Panc1 (cell line): ENCODE measurements around the gene JAK2. TPM values are rescaled to one million over a fixed set of nuclear protein-coding genes. Genes with fewer than 3 reads are reported as not detected.

Source experiments
- ATAC-seq: fragments of 200-7000 bp; cut with Tn5 transposase; 2 replicates; pipeline ENCODE4 v1.9.1; 2020; ENCODE audit warnings: mild to moderate bottlenecking, moderate library complexity
- BruUV-seq: library from RNA; stranded (reverse); fragments of 400-500 nt; replicated peaks from 2 replicates; lab custom pipeline; 2021; lab: Mats Ljungman, UMichigan
- CTCF ChIA-PET: fragments of 300-600 bp; sonication (Branson Sonifier 250); formaldehyde crosslinking; loops from one replicate; lab custom pipeline; 2022; ENCODE audit warnings: antibody characterized with exemption; lab: Charles Lee
- POLR2A ChIA-PET: fragments of 300-600 bp; sonication (Branson Sonifier 250); formaldehyde crosslinking; loops from one replicate; lab custom pipeline; 2022; ENCODE audit warnings: antibody characterized with exemption; lab: Charles Lee
- DNase-seq: peaks from one replicate; pipeline ENCODE4 v3.0.0-alpha.2; 2010; ENCODE audit warnings: low read depth, low spot score
- H3K27ac ChIP-seq: 2 replicates; pipeline ENCODE4 v1.5.1; 2011; ENCODE audit warnings: mild to moderate bottlenecking, low read length, inconsistent platforms
- H3K27me3 ChIP-seq: fragments of 200-500 bp; sonication (Bioruptor generic); 2 replicates; pipeline ENCODE4 v1.6.0; 2014; ENCODE audit warnings: low read length, inconsistent platforms; ENCODE audit not compliant: control insufficient read depth, insufficient read depth
- H3K36me3 ChIP-seq: fragments of 200-500 bp; sonication (Bioruptor generic); 2 replicates; pipeline ENCODE4 v1.5.1; 2014; ENCODE audit warnings: inconsistent platforms, mild to moderate bottlenecking, low read length, moderate library complexity; ENCODE audit not compliant: control insufficient read depth, insufficient read depth
- H3K4me1 ChIP-seq: 2 replicates; pipeline ENCODE4 v1.5.1; 2011; ENCODE audit warnings: inconsistent platforms, mild to moderate bottlenecking, low read length, moderate library complexity; ENCODE audit not compliant: control insufficient read depth, insufficient read depth
- H3K4me3 ChIP-seq, 2 experiments: 2 replicates each; pipeline ENCODE4 v1.5.1; 2011 to 2012; ENCODE audit warnings: low read depth in 2 of 2, low read length in 2 of 2, mild to moderate bottlenecking in 2 of 2, inconsistent platforms in 1 of 2, moderate library complexity in 1 of 2
- H3K9me3 ChIP-seq: fragments of 200-500 bp; sonication (Bioruptor generic); 2 replicates; pipeline ENCODE4 v1.5.1; 2014; ENCODE audit warnings: low read depth, mild to moderate bottlenecking, inconsistent platforms, low read length, moderate library complexity; ENCODE audit not compliant: control insufficient read depth, insufficient read depth
- CTCF ChIP-seq: fragments of 450-650 bp; IDR thresholded peaks from 2 replicates; pipeline ENCODE4 v1.5.1; 2017; ENCODE audit warnings: mild to moderate bottlenecking
- POLR2AphosphoS5 ChIP-seq: IDR thresholded peaks from 2 replicates; pipeline ENCODE4 v1.6.1; 2012; ENCODE audit warnings: mild to moderate bottlenecking, low read depth, low read length, moderate library complexity
- SIN3A ChIP-seq: IDR thresholded peaks from 2 replicates; pipeline ENCODE4 v1.6.1; 2012; ENCODE audit warnings: low read depth, mild to moderate bottlenecking, low read length, moderate library complexity, borderline replicate concordance; ENCODE audit not compliant: insufficient read depth
- TCF7L2 ChIP-seq: IDR thresholded peaks from 2 replicates; pipeline ENCODE4 v1.6.1; 2011; ENCODE audit warnings: mild to moderate bottlenecking, low read depth, low read length, inconsistent platforms
- in situ Hi-C: cut with HindIII; loops from 2 replicates; pipeline ENCODE4 v1.10.0; 2016; ENCODE audit warnings: low sequenced_read_pairs, low pct_unique_long_range_greater_than_20kb
- intact Hi-C: fragments of 100-400 bp; cut with micrococcal nuclease; formaldehyde crosslinking; loops from one replicate; pipeline ENCODE4 v1.10.0; 2022; ENCODE audit not compliant: unreplicated experiment
- total RNA-seq: library from RNA; stranded (reverse); gene quantifications from one replicate; pipeline ENCODE4 v1.2.1, GENCODE V29; 2021; ENCODE audit not compliant: unreplicated experiment
- TF ChIP-seq, protein P1 (sequence below), 2 experiments: IDR thresholded peaks; 2 replicates each; pipeline ENCODE4 v1.6.1; 2011 to 2012; ENCODE audit warnings: low read depth in 2 of 2, control low read depth in 1 of 2, low read length in 1 of 2, mild to moderate bottlenecking in 1 of 2, moderate library complexity in 1 of 2; ENCODE audit not compliant: insufficient read depth in 1 of 2

The JAK2 gene
- total RNA-seq, 1 experiment from 2014 or later, result 2.3 TPM

- ChIA-PET CTCF (no interaction called here), POLR2A (no interaction called here)
- DNase-seq (no peak), ATAC-seq (no peak)
- in situ Hi-C loops (no loop called here), intact Hi-C loops (no loop called here)
- Histone ChIP-seq H3K27me3 (no peaks in the 10 kb centered on the region), H3K4me1 (no peaks in the 10 kb centered on the region), H3K4me3 (no peak overlapping the region), H3K27ac (no peak overlapping the region), H3K36me3 (no peaks in the 10 kb centered on the region), H3K9me3 (no peaks in the 10 kb centered on the region)
- BruUV-seq, result no TSS peak
- TF ChIP-seq CTCF (no peak), SIN3A (no peak), POLR2AphosphoS5 (no peak)
- TF ChIP-seq, protein P1, sequence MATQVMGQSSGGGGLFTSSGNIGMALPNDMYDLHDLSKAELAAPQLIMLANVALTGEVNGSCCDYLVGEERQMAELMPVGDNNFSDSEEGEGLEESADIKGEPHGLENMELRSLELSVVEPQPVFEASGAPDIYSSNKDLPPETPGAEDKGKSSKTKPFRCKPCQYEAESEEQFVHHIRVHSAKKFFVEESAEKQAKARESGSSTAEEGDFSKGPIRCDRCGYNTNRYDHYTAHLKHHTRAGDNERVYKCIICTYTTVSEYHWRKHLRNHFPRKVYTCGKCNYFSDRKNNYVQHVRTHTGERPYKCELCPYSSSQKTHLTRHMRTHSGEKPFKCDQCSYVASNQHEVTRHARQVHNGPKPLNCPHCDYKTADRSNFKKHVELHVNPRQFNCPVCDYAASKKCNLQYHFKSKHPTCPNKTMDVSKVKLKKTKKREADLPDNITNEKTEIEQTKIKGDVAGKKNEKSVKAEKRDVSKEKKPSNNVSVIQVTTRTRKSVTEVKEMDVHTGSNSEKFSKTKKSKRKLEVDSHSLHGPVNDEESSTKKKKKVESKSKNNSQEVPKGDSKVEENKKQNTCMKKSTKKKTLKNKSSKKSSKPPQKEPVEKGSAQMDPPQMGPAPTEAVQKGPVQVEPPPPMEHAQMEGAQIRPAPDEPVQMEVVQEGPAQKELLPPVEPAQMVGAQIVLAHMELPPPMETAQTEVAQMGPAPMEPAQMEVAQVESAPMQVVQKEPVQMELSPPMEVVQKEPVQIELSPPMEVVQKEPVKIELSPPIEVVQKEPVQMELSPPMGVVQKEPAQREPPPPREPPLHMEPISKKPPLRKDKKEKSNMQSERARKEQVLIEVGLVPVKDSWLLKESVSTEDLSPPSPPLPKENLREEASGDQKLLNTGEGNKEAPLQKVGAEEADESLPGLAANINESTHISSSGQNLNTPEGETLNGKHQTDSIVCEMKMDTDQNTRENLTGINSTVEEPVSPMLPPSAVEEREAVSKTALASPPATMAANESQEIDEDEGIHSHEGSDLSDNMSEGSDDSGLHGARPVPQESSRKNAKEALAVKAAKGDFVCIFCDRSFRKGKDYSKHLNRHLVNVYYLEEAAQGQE (IDR thresholded peaks at IDR 0.05; ENCODE audit: insufficient read depth in 1 of 2, low read depth in 2 of 2, low read length in 1 of 2), result no peak
Measured at GRCh38 chr9:4955836-4956235, 29.2 kb upstream of the JAK2 start.

- in situ Hi-C loops, result no loop called here
- no peaks in the 10 kb centered on the region for H3K4me1 ChIP-seq
- no peaks in the 10 kb centered on the region for H3K9me3 ChIP-seq
- H3K4me3 ChIP-seq, result no peak overlapping the region
- intact Hi-C loops, result no loop called here
- no peaks in the 10 kb centered on the region for H3K36me3 ChIP-seq
- ChIA-PET POLR2A (no interaction called here), CTCF (no interaction called here)
- no peak overlapping the region for H3K27ac ChIP-seq
- no TSS peak for BruUV-seq
- H3K27me3 ChIP-seq, result no peaks in the 10 kb centered on the region
- TF ChIP-seq, protein P1 (IDR thresholded peaks at IDR 0.05; ENCODE audit: insufficient read depth in 1 of 2, low read depth in 2 of 2, low read length in 1 of 2), result no peak
- TF ChIP-seq TCF7L2 (no peak), POLR2AphosphoS5 (no peak), SIN3A (no peak), CTCF (no peak)
- ATAC-seq (no peak), DNase-seq (no peak)
Measured at GRCh38 chr9:4959031-4959430, 26.0 kb upstream of the JAK2 start.
